ENCODE results near the gene DCDC2C.
"Not testable (repeated sequence)": the region's sequence is repeated elsewhere in the genome, so short reads cannot be mapped to it uniquely, and the experiment has no call there.

Gene DCDC2C

GRCh38 chr2:3805201-3805939 lies 102.0 kb downstream of the DCDC2C start:
- ATAC-seq (ENCODE audit: low read depth) (no peak), DNase-seq (ENCODE audit: low spot score in 2 of 2) (no peak)
- no peak overlapping the region for H3K4me3 Mint-ChIP-seq
- peaks cover 7% of the 10 kb centered on the region for H3K9me3 Mint-ChIP-seq
- peaks cover 4% of the 10 kb centered on the region for H3K27me3 Mint-ChIP-seq
- H3K4me1 Mint-ChIP-seq, result no peaks in the 10 kb centered on the region
- no peaks in the 10 kb centered on the region for H3K36me3 Mint-ChIP-seq
- no peak overlapping the region for H3K27ac Mint-ChIP-seq

DNA sequence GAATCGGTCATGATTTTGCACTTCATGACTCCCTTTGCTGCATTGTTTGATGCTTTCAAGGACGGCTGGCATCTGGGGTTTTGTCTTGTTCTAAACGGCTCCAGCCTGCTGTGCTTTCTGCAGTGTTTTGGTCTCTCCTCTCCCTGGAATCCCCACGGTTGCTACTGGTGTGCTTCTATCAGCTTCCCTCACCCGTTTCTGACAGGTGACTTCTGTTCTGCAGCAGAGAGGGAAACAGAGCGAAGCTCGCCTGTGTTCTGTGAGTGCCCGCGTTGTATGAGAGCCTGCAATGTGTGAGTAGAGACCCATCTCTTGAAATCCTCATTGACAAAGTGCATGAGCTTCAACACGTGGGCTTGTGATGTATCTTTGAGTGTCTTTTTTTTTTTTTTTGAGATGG lies 102.8 kb downstream of the DCDC2C start:
- ATAC-seq (ENCODE audit: low read depth) (no peak), DNase-seq (ENCODE audit: low spot score in 2 of 2) (no peak)
- H3K4me3 Mint-ChIP-seq, result no peak overlapping the region
- no peak overlapping the region for H3K27ac Mint-ChIP-seq
- H3K36me3 Mint-ChIP-seq, result no peaks in the 10 kb centered on the region
- H3K9me3 Mint-ChIP-seq, result peaks cover 7% of the 10 kb centered on the region
- peaks cover 4% of the 10 kb centered on the region for H3K27me3 Mint-ChIP-seq
- no peaks in the 10 kb centered on the region for H3K4me1 Mint-ChIP-seq

- Mint-ChIP-seq H3K4me1 (no peaks in the 10 kb centered on the region), H3K27me3 (peaks cover 4% of the 10 kb centered on the region), H3K36me3 (peaks cover 1% of the 10 kb centered on the region), H3K4me3 (no peak overlapping the region), H3K27ac (no peak overlapping the region), H3K9me3 (peaks cover 7% of the 10 kb centered on the region)
- DNase-seq (ENCODE audit: low spot score in 2 of 2), result no peak
- ATAC-seq (ENCODE audit: low read depth), result no peak
Observed at GRCh38 chr2:3806730-3807129, 103.4 kb downstream of the DCDC2C start.

- DNase-seq (ENCODE audit: low spot score in 2 of 2) (no peak), ATAC-seq (ENCODE audit: low read depth) (no peak)
- Mint-ChIP-seq H3K4me3 (no peak overlapping the region), H3K9me3 (peaks cover 12% of the 10 kb centered on the region), H3K27ac (no peak overlapping the region), H3K4me1 (no peaks in the 10 kb centered on the region), H3K36me3 (peaks cover 3% of the 10 kb centered on the region), H3K27me3 (peaks cover 4% of the 10 kb centered on the region)
Observed at GRCh38 chr2:3807853-3808252, 104.5 kb downstream of the DCDC2C start.

DNA sequence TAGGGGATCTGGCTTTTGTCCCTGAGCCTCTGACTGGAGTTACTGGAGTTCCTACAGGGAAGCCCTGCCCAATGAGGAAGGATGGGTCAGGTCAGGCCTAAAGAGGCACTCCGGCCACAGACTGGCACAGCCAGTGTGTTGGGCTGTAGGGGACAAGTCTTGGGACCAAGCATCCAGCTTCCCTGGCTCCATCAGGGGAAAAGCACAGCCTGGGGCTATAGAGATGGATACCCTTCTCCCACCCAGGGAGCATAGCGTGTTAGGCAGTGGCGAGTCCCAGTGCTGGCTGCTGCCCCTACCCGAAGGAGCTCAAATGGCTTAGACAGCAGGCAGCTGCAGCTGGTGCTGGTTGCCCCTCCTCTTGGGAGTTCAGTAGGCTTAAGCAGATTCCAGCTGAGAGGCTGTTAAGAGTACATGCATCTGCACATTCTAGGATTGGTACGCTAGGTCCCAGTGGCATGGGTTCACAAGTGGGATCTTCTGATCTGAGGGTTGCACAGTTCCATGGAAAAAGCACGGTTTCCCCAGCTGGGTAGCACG lies 111.4 kb downstream of the DCDC2C start:
- H3K27me3 Mint-ChIP-seq, result peaks cover 4% of the 10 kb centered on the region
- no peak overlapping the region for H3K4me3 Mint-ChIP-seq
- H3K27ac Mint-ChIP-seq, result no peak overlapping the region
- peaks cover 5% of the 10 kb centered on the region for H3K36me3 Mint-ChIP-seq
- no peaks in the 10 kb centered on the region for H3K4me1 Mint-ChIP-seq
- no peak for ATAC-seq (ENCODE audit: low read depth)
- H3K9me3 Mint-ChIP-seq, result peaks cover 14% of the 10 kb centered on the region
- DNase-seq (ENCODE audit: low spot score in 2 of 2), result no peak

DNA sequence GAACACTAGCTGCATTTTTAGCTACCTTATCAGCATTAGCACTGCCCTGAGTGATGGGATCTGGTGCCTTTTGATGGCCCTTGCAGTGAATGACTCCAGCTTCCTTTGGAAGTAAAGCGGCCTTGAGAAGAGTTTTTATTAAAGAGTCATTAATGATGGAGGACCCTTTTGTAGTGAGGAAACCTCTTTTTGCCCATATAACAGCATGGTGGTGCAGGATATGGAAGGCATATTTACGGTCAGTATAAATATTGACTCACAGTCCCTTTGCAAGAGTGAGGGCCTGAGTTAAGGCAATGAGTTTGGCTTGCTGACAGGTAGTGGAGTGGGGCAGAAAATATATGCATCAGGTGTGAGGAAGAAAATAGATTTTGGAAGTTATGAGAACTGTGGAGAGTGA lies 113.8 kb downstream of the DCDC2C start:
- ATAC-seq (ENCODE audit: low read depth); H3K27me3 Mint-ChIP-seq; H3K27ac Mint-ChIP-seq; H3K4me3 Mint-ChIP-seq; H3K36me3 Mint-ChIP-seq; H3K4me1 Mint-ChIP-seq; DNase-seq (ENCODE audit: low spot score in 2 of 2): not testable (repeated sequence)
- peaks cover 22% of the 10 kb centered on the region for H3K9me3 Mint-ChIP-seq

DNA sequence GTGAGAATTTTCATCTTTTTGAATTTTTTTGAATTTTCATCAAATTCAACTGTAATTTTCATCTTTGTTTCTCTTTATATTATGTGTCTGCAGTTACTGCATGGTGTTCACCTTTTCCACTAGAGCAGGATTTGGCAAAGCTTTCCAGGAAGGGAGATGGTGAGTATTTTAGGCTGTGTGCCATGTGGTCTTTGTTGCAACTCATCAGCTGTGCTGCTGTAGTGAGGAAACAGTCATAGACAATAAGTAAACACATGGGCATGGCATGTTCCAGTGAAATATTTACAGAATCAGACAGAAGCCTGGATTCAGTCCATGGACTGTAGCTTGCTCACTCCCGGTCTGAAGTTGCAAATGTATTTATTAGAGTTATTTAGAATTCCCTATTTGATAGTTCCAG lies 120.4 kb downstream of the DCDC2C start:
- H3K36me3 Mint-ChIP-seq, result no peaks in the 10 kb centered on the region
- no peaks in the 10 kb centered on the region for H3K4me1 Mint-ChIP-seq
- peaks cover 18% of the 10 kb centered on the region for H3K9me3 Mint-ChIP-seq
- H3K4me3 Mint-ChIP-seq, result no peak overlapping the region
- no peak for DNase-seq (ENCODE audit: low spot score in 2 of 2)
- H3K27ac Mint-ChIP-seq, result no peak overlapping the region
- ATAC-seq (ENCODE audit: low read depth), result no peak
- H3K27me3 Mint-ChIP-seq, result no peaks in the 10 kb centered on the region

GRCh38 chr2:3827673-3828575 lies 124.5 kb downstream of the DCDC2C start:
- no peaks in the 10 kb centered on the region for H3K4me1 Mint-ChIP-seq
- no peaks in the 10 kb centered on the region for H3K27me3 Mint-ChIP-seq
- H3K9me3 Mint-ChIP-seq, result peaks cover 3% of the 10 kb centered on the region
- ATAC-seq (ENCODE audit: low read depth) (no peak), DNase-seq (ENCODE audit: low spot score in 2 of 2) (no peak)
- no peak overlapping the region for H3K27ac Mint-ChIP-seq
- H3K4me3 Mint-ChIP-seq, result no peak overlapping the region
- no peaks in the 10 kb centered on the region for H3K36me3 Mint-ChIP-seq

DNA sequence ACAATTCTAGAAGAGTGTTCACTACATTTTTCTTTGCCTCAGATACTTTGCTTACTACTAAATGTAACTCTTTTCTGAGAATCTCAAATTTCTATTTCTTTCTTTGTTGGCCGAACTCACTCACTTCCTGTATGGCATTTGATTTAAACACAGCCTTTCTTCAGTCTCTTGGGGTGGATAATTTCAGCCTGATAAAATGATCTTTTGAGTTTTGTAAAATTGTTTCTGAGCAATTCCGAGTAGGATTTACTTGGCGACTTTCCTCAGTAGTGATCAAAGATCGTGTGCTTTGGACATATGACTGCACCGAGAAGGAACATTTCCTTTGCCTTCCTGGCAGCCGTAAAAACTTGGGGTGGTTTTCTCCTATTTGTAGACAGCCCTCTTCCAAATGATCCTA lies 127.4 kb downstream of the DCDC2C start:
- H3K36me3 Mint-ChIP-seq, result no peaks in the 10 kb centered on the region
- ATAC-seq (ENCODE audit: low read depth), result no peak

DNA sequence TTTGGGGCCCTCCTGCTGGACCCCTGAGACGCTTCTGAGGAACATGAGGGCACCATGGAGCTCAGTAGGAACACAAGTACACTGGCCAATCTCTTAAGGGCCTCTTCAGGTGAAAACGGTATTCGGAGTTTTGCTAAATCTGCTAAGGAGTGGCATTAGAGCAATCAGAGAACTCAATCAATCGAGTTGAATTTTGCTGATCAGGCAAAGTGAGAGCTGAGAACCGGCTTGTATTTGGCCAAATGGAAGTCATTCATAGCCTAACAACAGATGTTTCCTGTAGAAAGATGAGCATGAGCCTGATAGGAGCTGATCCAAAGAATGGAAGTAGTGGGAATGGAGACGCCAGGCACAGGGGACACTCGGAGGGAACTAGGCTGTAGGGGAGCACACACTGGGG lies 133.7 kb downstream of the DCDC2C start:
- Mint-ChIP-seq H3K4me1 (no peaks in the 10 kb centered on the region), H3K36me3 (peaks cover under 1% of the 10 kb centered on the region), H3K9me3 (peaks cover 7% of the 10 kb centered on the region), H3K27ac (no peak overlapping the region), H3K4me3 (no peak overlapping the region), H3K27me3 (peaks cover 7% of the 10 kb centered on the region)
- ATAC-seq (ENCODE audit: low read depth) (no peak), DNase-seq (ENCODE audit: low spot score in 2 of 2) (no peak)

More for the DNA sequence above, 127.4 kb downstream of the DCDC2C start:
- Mint-ChIP-seq H3K9me3 (peaks cover 6% of the 10 kb centered on the region), H3K4me1 (no peaks in the 10 kb centered on the region), H3K27me3 (peaks cover 6% of the 10 kb centered on the region), H3K27ac (no peak overlapping the region), H3K4me3 (no peak overlapping the region)
- DNase-seq (ENCODE audit: low spot score in 2 of 2), result no peak

DNA sequence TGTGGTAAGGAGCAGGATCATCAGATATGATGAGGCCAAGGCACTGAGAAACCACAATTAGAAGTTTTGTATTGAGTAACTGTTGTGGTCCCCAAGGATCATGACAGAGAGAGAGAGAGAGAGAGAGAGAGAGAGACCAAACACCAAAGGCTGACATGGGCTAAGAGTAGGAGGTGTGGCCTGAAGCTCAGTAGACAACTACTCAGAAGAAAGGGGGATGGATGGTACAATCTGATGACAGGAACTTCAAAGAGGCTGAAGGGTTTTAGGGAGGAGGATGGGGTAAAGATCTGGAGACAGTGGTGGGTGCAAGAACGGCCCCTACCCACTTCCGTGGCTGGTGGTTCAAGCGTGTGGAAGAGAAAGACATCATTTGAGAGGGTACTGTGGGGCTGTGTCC lies 135.0 kb downstream of the DCDC2C start:
- H3K4me1 Mint-ChIP-seq, result no peaks in the 10 kb centered on the region
- peaks cover 8% of the 10 kb centered on the region for H3K9me3 Mint-ChIP-seq
- H3K27me3 Mint-ChIP-seq, result peaks cover 10% of the 10 kb centered on the region
- H3K27ac Mint-ChIP-seq, result no peak overlapping the region
- H3K36me3 Mint-ChIP-seq, result peaks cover 4% of the 10 kb centered on the region
- ATAC-seq (ENCODE audit: low read depth), result no peak
- H3K4me3 Mint-ChIP-seq, result no peak overlapping the region
- no peak for DNase-seq (ENCODE audit: low spot score in 2 of 2)

GRCh38 chr2:3839476-3839875 lies 136.1 kb downstream of the DCDC2C start:
- no peak overlapping the region for H3K4me3 Mint-ChIP-seq
- ATAC-seq (ENCODE audit: low read depth) (no peak), DNase-seq (ENCODE audit: low spot score in 2 of 2) (no peak)
- peaks cover 4% of the 10 kb centered on the region for H3K36me3 Mint-ChIP-seq
- peaks cover 5% of the 10 kb centered on the region for H3K9me3 Mint-ChIP-seq
- H3K4me1 Mint-ChIP-seq, result no peaks in the 10 kb centered on the region
- peaks cover 4% of the 10 kb centered on the region for H3K27me3 Mint-ChIP-seq
- H3K27ac Mint-ChIP-seq, result no peak overlapping the region

DNA sequence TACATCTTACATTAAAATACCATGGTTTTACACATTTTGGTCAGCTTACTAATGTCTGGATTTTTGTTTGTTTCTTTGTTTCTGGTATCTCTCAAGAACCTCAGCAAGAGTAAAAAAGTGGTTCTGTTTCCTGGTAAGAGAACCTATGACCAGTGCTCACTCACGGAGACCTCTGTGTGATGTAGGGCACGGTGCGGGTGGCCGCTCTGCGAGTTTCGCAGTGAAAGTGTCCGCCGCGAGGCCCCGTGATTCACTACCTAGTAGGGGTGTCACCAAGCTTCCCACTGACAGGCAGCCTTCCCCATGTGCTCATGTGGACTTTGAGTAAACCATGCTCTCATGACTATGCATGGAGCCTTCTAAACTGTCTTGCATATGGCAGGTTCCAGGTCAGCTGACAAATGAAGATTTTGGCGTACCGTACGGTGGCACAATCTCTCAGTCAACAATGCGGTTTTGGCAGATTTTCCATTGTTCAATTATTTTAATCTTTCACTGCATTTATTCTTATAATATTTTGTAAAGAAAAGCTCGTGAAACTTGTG lies 137.3 kb downstream of the DCDC2C start:
- Mint-ChIP-seq H3K9me3 (peaks cover 5% of the 10 kb centered on the region), H3K4me3 (no peak overlapping the region), H3K4me1 (no peaks in the 10 kb centered on the region), H3K27me3 (peaks cover 3% of the 10 kb centered on the region), H3K36me3 (peaks cover 4% of the 10 kb centered on the region), H3K27ac (no peak overlapping the region)
- DNase-seq (ENCODE audit: low spot score in 2 of 2) (no peak), ATAC-seq (ENCODE audit: low read depth) (no peak)

- Mint-ChIP-seq H3K27me3 (peaks cover 3% of the 10 kb centered on the region), H3K4me1 (no peaks in the 10 kb centered on the region), H3K36me3 (no peaks in the 10 kb centered on the region), H3K27ac (no peak overlapping the region), H3K9me3 (peaks cover 7% of the 10 kb centered on the region), H3K4me3 (no peak overlapping the region)
- no peak for DNase-seq (ENCODE audit: low spot score in 2 of 2)
- ATAC-seq (ENCODE audit: low read depth), result no peak
Observed at GRCh38 chr2:3847397-3848052, 144.2 kb downstream of the DCDC2C start.
